GM12874 (cell line): ENCODE results near the gene EFNA1.

ENCODE experiments used
- CTCF ChIP-seq: IDR thresholded peaks from 2 replicates; pipeline ENCODE4 v1.5.1; 2011; ENCODE audit warnings: low read depth, mild to moderate bottlenecking, control low read depth, low read length, moderate library complexity; ENCODE audit not compliant: insufficient read depth

EFNA1 gene

DNA sequence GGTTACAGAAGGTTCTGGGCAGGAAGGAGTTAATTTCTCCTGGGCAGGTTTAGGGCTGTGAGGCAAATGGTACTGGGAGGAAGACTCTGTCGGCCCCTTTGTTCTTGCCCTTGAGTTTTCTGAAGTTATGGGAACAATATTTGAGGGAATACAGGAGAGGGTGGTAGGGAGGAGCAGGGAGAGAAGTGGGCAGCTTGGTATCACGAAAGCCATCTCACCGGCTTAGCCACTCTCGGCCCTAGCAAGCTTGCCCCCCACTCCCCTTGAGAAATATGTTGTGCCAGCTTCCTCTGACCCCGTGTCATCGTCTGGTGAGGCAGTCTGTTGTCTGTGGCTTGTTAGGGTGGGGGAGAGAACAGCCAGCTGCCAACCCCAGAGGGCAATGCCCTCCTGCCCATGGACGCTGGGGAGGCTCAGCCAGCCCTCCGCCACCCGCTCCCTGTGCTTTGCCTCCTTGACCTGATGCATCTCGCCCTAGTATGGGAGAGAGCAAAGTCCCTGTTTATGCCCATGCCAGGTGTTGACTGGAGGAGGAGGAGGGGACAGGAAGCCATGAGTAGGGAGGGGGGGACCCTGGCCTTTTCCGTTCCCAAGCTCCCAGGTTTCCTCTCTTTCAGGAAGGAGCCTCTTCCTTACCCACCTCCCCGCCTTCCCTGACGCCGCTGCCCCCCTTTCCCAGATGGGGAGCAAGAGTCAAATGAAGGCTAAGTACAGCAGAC is 1.2 kb downstream of the EFNA1 start:
- no peak for TF ChIP-seq CTCF

- no peak for TF ChIP-seq CTCF
These were observed 2.8 kb downstream of the EFNA1 start for GRCh38 chr1:155130272-155131006.

GRCh38 chr1:155131285-155131684 is 3.6 kb downstream of the EFNA1 start:
- TF ChIP-seq CTCF: no peak

DNA sequence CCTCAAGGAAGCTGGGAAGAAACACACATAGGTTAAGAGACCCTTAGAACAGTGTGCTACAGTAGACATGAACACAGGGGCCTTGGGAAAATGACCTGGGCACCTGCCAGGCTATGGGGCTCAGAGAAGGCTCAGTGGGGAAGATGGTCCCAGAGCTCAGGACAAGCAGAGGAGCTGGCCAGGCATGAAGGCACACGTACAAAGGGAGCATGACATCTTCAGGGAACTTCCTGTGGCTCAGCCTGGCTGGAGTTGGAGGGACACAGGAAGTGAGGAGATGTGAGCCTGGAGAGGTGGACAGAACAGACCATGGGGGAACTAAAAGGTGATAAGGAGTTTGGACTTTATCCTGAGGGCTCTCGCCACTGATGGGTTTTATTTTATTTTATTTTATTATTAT is 4.2 kb downstream of the EFNA1 start:
- TF ChIP-seq CTCF: no peak

- no peak for TF ChIP-seq CTCF
These were observed 6.2 kb downstream of the EFNA1 start for GRCh38 chr1:155133799-155134281.

- TF ChIP-seq CTCF: no peak
These were observed 6.6 kb downstream of the EFNA1 start for GRCh38 chr1:155134322-155134721.

GRCh38 chr1:155134880-155135414 is 7.3 kb downstream of the EFNA1 start:
- no peak for TF ChIP-seq CTCF
